Measurements from ENCODE around the gene UPF1.
A peak's percentile ranks its signal among the peaks of the same experiment; 100 is the strongest.

The UPF1 gene

GRCh38 chr19:18870531-18871172, 38.9 kb downstream of the UPF1 start:
- no peak overlapping the region for H3K4me3 ChIP-seq (replicated peaks in 1 of 2; ENCODE audit: low read depth in 2 of 2, low read length in 2 of 2)
- TF ChIP-seq CTCF (IDR thresholded peaks at IDR 0.05; ENCODE audit: low read depth, low read length): no peak
- DNase-seq (ENCODE audit: low read depth in 2 of 2): no peak

- TF ChIP-seq CTCF (IDR thresholded peaks at IDR 0.05; ENCODE audit: low read depth, low read length): no peak
- no peak overlapping the region for H3K4me3 ChIP-seq (replicated peaks in 1 of 2; ENCODE audit: low read depth in 2 of 2, low read length in 2 of 2)
These were observed 39.8 kb downstream of the UPF1 start for GRCh38 chr19:18871543-18871942.

GRCh38 chr19:18875726-18876125, 44.0 kb downstream of the UPF1 start:
- no peak for TF ChIP-seq CTCF (IDR thresholded peaks at IDR 0.05; ENCODE audit: low read depth, low read length)
- DNase-seq (ENCODE audit: low read depth in 2 of 2): peak in 1 of 2 donors; percentile 14
- H3K4me3 ChIP-seq (replicated peaks in 1 of 2; ENCODE audit: low read depth in 2 of 2, low read length in 2 of 2): no peak overlapping the region

More at GRCh38 chr19:18871543-18871942, 39.8 kb downstream of the UPF1 start:
- DNase-seq (ENCODE audit: low read depth in 2 of 2): no peak

- TF ChIP-seq CTCF (IDR thresholded peaks at IDR 0.05; ENCODE audit: low read depth, low read length): no peak
- H3K4me3 ChIP-seq (replicated peaks in 1 of 2; ENCODE audit: low read depth in 2 of 2, low read length in 2 of 2): no peak overlapping the region
- no peak for DNase-seq (ENCODE audit: low read depth in 2 of 2)
These were observed 45.1 kb downstream of the UPF1 start for GRCh38 chr19:18876865-18877264.

GRCh38 chr19:18878058-18878797, 46.5 kb downstream of the UPF1 start:
- no peak for TF ChIP-seq CTCF (IDR thresholded peaks at IDR 0.05; ENCODE audit: low read depth, low read length)
- no peak overlapping the region for H3K4me3 ChIP-seq (replicated peaks in 1 of 2; ENCODE audit: low read depth in 2 of 2, low read length in 2 of 2)
- no peak for DNase-seq (ENCODE audit: low read depth in 2 of 2)

GRCh38 chr19:18878858-18879578, 47.3 kb downstream of the UPF1 start:
- DNase-seq (ENCODE audit: low read depth in 2 of 2): no peak
- no peak overlapping the region for H3K4me3 ChIP-seq (replicated peaks in 1 of 2; ENCODE audit: low read depth in 2 of 2, low read length in 2 of 2)
- TF ChIP-seq CTCF (IDR thresholded peaks at IDR 0.05; ENCODE audit: low read depth, low read length): no peak

All from cardiac fibroblast (primary cell).